Tibial artery (tissue), 4 donors: Measurements from ENCODE around the gene HYKK.

Source experiments
- DNase-seq, 2 donors: peaks; one replicate each; pipeline ENCODE4 v3.0.0-alpha.2; 2019
- H3K27ac ChIP-seq, 2 donors: fragments of 200-600 bp; sonication (generic) in 1 of 2; 1 replicate in 1 of 2; 2 replicates in 1 of 2; pipeline ENCODE4 v1.5.1; 2018 to 2019; ENCODE audit warnings: mild to moderate bottlenecking in 1 of 2
- H3K27me3 ChIP-seq, 2 donors: fragments of 200-600 bp; sonication (generic) in 1 of 2; one replicate each; pipeline versions ENCODE4 v1.5.1 to v1.6.0; 2016 to 2019
- H3K36me3 ChIP-seq, 3 donors: fragments of 200-600 bp; sonication (generic) in 2 of 3; one replicate each; pipeline ENCODE4 v1.5.1; 2016 to 2019; ENCODE audit warnings: mild to moderate bottlenecking in 2 of 3
- H3K4me1 ChIP-seq, 4 donors: fragments of 200-600 bp; sonication (generic) in 2 of 4; 1 replicate in 3 of 4; 2 replicates in 1 of 4; pipeline ENCODE4 v1.5.1; 2016 to 2019
- H3K4me3 ChIP-seq, 2 donors: fragments of 200-600 bp; sonication (generic) in 1 of 2; 1 replicate in 1 of 2; 2 replicates in 1 of 2; pipeline ENCODE4 v1.5.1; 2018 to 2019; ENCODE audit warnings: mild to moderate bottlenecking in 2 of 2
- H3K9me3 ChIP-seq, 3 donors: fragments of 200-600 bp; sonication (generic) in 1 of 3; one replicate each; pipeline ENCODE4 v1.5.1; 2016 to 2019
- CTCF ChIP-seq, 2 experiments: fragments of 200-600 bp in 1 of 2; fragments of 450-650 bp in 1 of 2; IDR thresholded peaks; one replicate each; pipeline ENCODE4 v1.5.1; 2017 to 2019; ENCODE audit warnings: antibody characterized with exemption in 2 of 2, mild to moderate bottlenecking in 1 of 2, moderate library complexity in 1 of 2
- intact Hi-C: fragments of 100-400 bp; cut with DNase I; formaldehyde crosslinking; loops from one replicate; pipeline ENCODE4 v1.15.0; 2023; ENCODE audit warnings: low total_unique reads

The HYKK gene

GRCh38 chr15:78565097-78565950, 57.9 kb downstream of the HYKK start, which contains the start of gene CHRNA5:
TSS of gene CHRNA5 (plus strand) at chr15:78565520. CDS start at chr15:78565720, 200 bp downstream.
- Histone ChIP-seq H3K36me3 (no peaks in the 10 kb centered on the region), H3K27me3 (peaks cover 0 to 17% of the 10 kb centered on the region in 2 donors), H3K4me1 (peaks cover 0 to 19% (median 9%) of the 10 kb centered on the region in 4 donors), H3K4me3 (peak within 1 kb of the TSS; percentile 52 to 65), H3K9me3 (no peaks in the 10 kb centered on the region), H3K27ac (no peak within 1 kb of the TSS)
- TF ChIP-seq CTCF (IDR thresholded peaks at IDR 0.05): no peak
- intact Hi-C loops: no loop called here
- peak; percentile 83 to 90 for DNase-seq

- Histone ChIP-seq H3K27ac (no peak overlapping the region), H3K4me3 (peak overlapping the region; percentile 52 to 65), H3K9me3 (no peaks in the 10 kb centered on the region), H3K27me3 (peaks cover 0 to 20% of the 10 kb centered on the region in 2 donors), H3K36me3 (no peaks in the 10 kb centered on the region), H3K4me1 (peaks cover 0 to 19% (median 9%) of the 10 kb centered on the region in 4 donors)
- DNase-seq: no peak
- peak in 1 of 2 experiments; percentile 4 for TF ChIP-seq CTCF (IDR thresholded peaks at IDR 0.05)
- intact Hi-C loops: no loop called here
These were observed 58.8 kb downstream of the HYKK start for GRCh38 chr15:78565951-78566774.

- H3K4me1 ChIP-seq: peaks cover 0 to 19% (median 9%) of the 10 kb centered on the region in 4 donors
- DNase-seq: no peak
- H3K9me3 ChIP-seq: no peaks in the 10 kb centered on the region
- TF ChIP-seq CTCF (IDR thresholded peaks at IDR 0.05): no peak
- H3K36me3 ChIP-seq: no peaks in the 10 kb centered on the region
- H3K27me3 ChIP-seq: peaks cover 0 to 21% of the 10 kb centered on the region in 2 donors
- H3K27ac ChIP-seq: no peak overlapping the region
- intact Hi-C loops: no loop called here
- H3K4me3 ChIP-seq: no peak overlapping the region
These were observed 60.2 kb downstream of the HYKK start for GRCh38 chr15:78567531-78567930.

- Histone ChIP-seq H3K9me3 (no peaks in the 10 kb centered on the region), H3K27me3 (peaks cover 0 to 29% of the 10 kb centered on the region in 2 donors), H3K4me1 (peaks cover 0 to 9% (median 8%) of the 10 kb centered on the region in 4 donors), H3K4me3 (no peak overlapping the region), H3K27ac (no peak overlapping the region), H3K36me3 (no peaks in the 10 kb centered on the region)
- TF ChIP-seq CTCF (IDR thresholded peaks at IDR 0.05): no peak
- no peak for DNase-seq
- intact Hi-C loops: no loop called here
These were observed 63.3 kb downstream of the HYKK start for GRCh38 chr15:78570710-78571109.

GRCh38 chr15:78571382-78571781, 64.0 kb downstream of the HYKK start:
- TF ChIP-seq CTCF (IDR thresholded peaks at IDR 0.05): no peak
- H3K36me3 ChIP-seq: no peaks in the 10 kb centered on the region
- intact Hi-C loops: no loop called here
- DNase-seq: no peak
- peaks cover 0 to 4% (median 2%) of the 10 kb centered on the region in 4 donors for H3K4me1 ChIP-seq
- no peak overlapping the region for H3K4me3 ChIP-seq
- H3K9me3 ChIP-seq: no peaks in the 10 kb centered on the region
- peaks cover 0 to 29% of the 10 kb centered on the region in 2 donors for H3K27me3 ChIP-seq
- H3K27ac ChIP-seq: no peak overlapping the region
